NCI-H748 (cell line): ENCODE measurements around the gene FOSL2.

Source experiments
- DNase-seq: peaks from one replicate; lab custom pipeline; 2025; ENCODE audit not compliant: unreplicated experiment; lab: John Stamatoyannopoulos, UW

Gene FOSL2

GRCh38 chr2:28447086-28447485, 54.4 kb downstream of the FOSL2 start:
- no peak for DNase-seq

GRCh38 chr2:28447943-28448792, 55.5 kb downstream of the FOSL2 start:
- no peak for DNase-seq

GRCh38 chr2:28448793-28449100, 56.1 kb downstream of the FOSL2 start:
- no peak for DNase-seq

- no peak for DNase-seq
Observed at GRCh38 chr2:28449126-28449487, 56.4 kb downstream of the FOSL2 start.

GRCh38 chr2:28449488-28450395, 57.1 kb downstream of the FOSL2 start:
- DNase-seq: no peak

GRCh38 chr2:28450901-28451565, 58.4 kb downstream of the FOSL2 start:
- DNase-seq: no peak

GRCh38 chr2:28451793-28452533, 59.3 kb downstream of the FOSL2 start:
- DNase-seq: no peak

- DNase-seq: peak; percentile 23
Observed at GRCh38 chr2:28452534-28453081, 60.0 kb downstream of the FOSL2 start.

GRCh38 chr2:28453396-28453795, 60.7 kb downstream of the FOSL2 start:
- DNase-seq: no peak

- no peak for DNase-seq
Observed at GRCh38 chr2:28454016-28454930, 61.6 kb downstream of the FOSL2 start.

- DNase-seq: no peak
Observed at GRCh38 chr2:28457237-28457636, 64.6 kb downstream of the FOSL2 start.

- no peak for DNase-seq
Observed at GRCh38 chr2:28461056-28461455, 68.4 kb downstream of the FOSL2 start.

GRCh38 chr2:28462122-28462521, 69.5 kb downstream of the FOSL2 start:
- no peak for DNase-seq

- no peak for DNase-seq
Observed at GRCh38 chr2:28463211-28463816, 70.7 kb downstream of the FOSL2 start.

GRCh38 chr2:28463893-28464292, 71.2 kb downstream of the FOSL2 start:
- DNase-seq: no peak

- no peak for DNase-seq
Observed at GRCh38 chr2:28465148-28465885, 72.7 kb downstream of the FOSL2 start.
